K562 (cell line): Measurements from ENCODE around the gene APC2. TPM values are rescaled to one million over a fixed set of nuclear protein-coding genes. Genes with fewer than 3 reads are reported as not detected.

ENCODE experiments used
- ATAC-seq: fragments of 200-7000 bp; cut with Tn5 transposase; 3 replicates; pipeline ENCODE4 v1.9.1; 2020; ENCODE audit warnings: moderate library complexity
- BruUV-seq: library from RNA; stranded (reverse); fragments of 400-500 nt; replicated peaks from 2 replicates; lab custom pipeline; 2021; lab: Mats Ljungman, UMichigan
- CTCF ChIA-PET: fragments of 300-600 bp; formaldehyde crosslinking; extraction: SDS; loops from one replicate; lab custom pipeline; 2021; ENCODE audit warnings: low intra/inter-chr PET ratio; lab: Yijun Ruan, JAX
- POLR2A ChIA-PET: fragments of 300-600, 350-650 bp; sonication (Branson Sonifier 250); formaldehyde crosslinking; extraction: SDS; loops from one replicate; lab custom pipeline; 2021; ENCODE audit warnings: antibody characterized with exemption, inconsistent platforms; lab: Yijun Ruan, JAX
- DNase-seq, 4 experiments: peaks; one replicate each; pipeline versions ENCODE4 v3.0.0 to v3.0.0-alpha.2; 2011 to 2018; ENCODE audit warnings: low spot score in 3 of 4, mixed read lengths in 3 of 4; ENCODE audit errors: extremely low read depth in 1 of 4
- FAIRE-seq: peaks from 2 replicates; lab custom pipeline; 2011; peaks lifted over from hg19 to GRCh38; lab: Jason Lieb, UNC
- H2AFZ ChIP-seq: 2 replicates; pipeline ENCODE4 v1.6.0; 2011; ENCODE audit warnings: low read depth, low read length, control low read depth, inconsistent platforms
- H3K27ac ChIP-seq: fragments of 200-600 bp; 3 replicates; pipeline ENCODE4 v1.8.0; 2011; ENCODE audit warnings: low read depth, mild to moderate bottlenecking, control low read depth, inconsistent platforms, low read length, moderate library complexity, mixed read lengths; ENCODE audit errors: extremely low read depth
- H3K27me3 ChIP-seq, 2 experiments: fragments of 300-600 bp in 1 of 2; 2 replicates in 1 of 2; 3 replicates in 1 of 2; pipeline versions ENCODE4 v1.6.0 to v1.8.0; 2011; ENCODE audit warnings: inconsistent platforms in 2 of 2, low read length in 2 of 2, mild to moderate bottlenecking in 1 of 2, mixed read lengths in 1 of 2, moderate library complexity in 1 of 2; ENCODE audit not compliant: control insufficient read depth in 2 of 2, insufficient read depth in 2 of 2
- H3K36me3 ChIP-seq: fragments of 300-600 bp; 3 replicates; pipeline ENCODE4 v1.8.0; 2011; ENCODE audit warnings: mild to moderate bottlenecking, low read length, inconsistent platforms; ENCODE audit not compliant: control insufficient read depth, insufficient read depth
- H3K4me1 ChIP-seq, 2 experiments: fragments of 200-600 bp in 1 of 2; replicated peaks in 1 of 2; 2 replicates in 1 of 2; 3 replicates in 1 of 2; pipeline versions ENCODE4 v1.5.1 to v1.8.0; 2011; ENCODE audit warnings: inconsistent platforms in 2 of 2, low read length in 2 of 2, mild to moderate bottlenecking in 1 of 2, mixed read lengths in 1 of 2, moderate library complexity in 1 of 2; ENCODE audit not compliant: control insufficient read depth in 2 of 2, insufficient read depth in 2 of 2
- H3K4me2 ChIP-seq: 2 replicates; pipeline ENCODE4 v1.6.1; 2011; ENCODE audit warnings: low read length, control low read depth, inconsistent platforms, mixed read lengths; ENCODE audit not compliant: insufficient read depth
- H3K4me3 ChIP-seq: fragments of 200-600 bp; sonication (generic), shearing (Covaris generic); 2 replicates; pipeline ENCODE4 v1.5.1; 2016; ENCODE audit warnings: control low read depth, inconsistent platforms
- H3K79me2 ChIP-seq: fragments of 200-600 bp; 3 replicates; pipeline ENCODE4 v1.8.0; 2011; ENCODE audit warnings: low read length, inconsistent platforms; ENCODE audit not compliant: control insufficient read depth, insufficient read depth
- H3K9ac ChIP-seq, 2 experiments: 2 replicates each; pipeline versions ENCODE4 v1.6.0 to v1.6.1; 2011; ENCODE audit warnings: low read depth in 2 of 2, low read length in 2 of 2, control low read depth in 1 of 2, inconsistent platforms in 1 of 2, mild to moderate bottlenecking in 1 of 2, mixed read lengths in 1 of 2; ENCODE audit not compliant: insufficient read depth in 1 of 2
- H3K9me1 ChIP-seq: one replicate; pipeline ENCODE4 v1.6.0; 2011; ENCODE audit warnings: inconsistent platforms, mild to moderate bottlenecking, low read length, moderate library complexity; ENCODE audit not compliant: control insufficient read depth, insufficient read depth
- H3K9me3 ChIP-seq: replicated peaks from 2 replicates; pipeline ENCODE4 v1.5.1; 2011; ENCODE audit warnings: low read depth, low read length, inconsistent platforms; ENCODE audit not compliant: control insufficient read depth, insufficient read depth
- H4K20me1 ChIP-seq: replicated peaks from 2 replicates; pipeline ENCODE4 v1.6.1; 2011; ENCODE audit warnings: low read length, inconsistent platforms, mixed read lengths; ENCODE audit not compliant: control insufficient read depth, insufficient read depth
- ESRRB ChIP-seq: fragments of 250-450 bp; sonication (Bioruptor Pico); IDR thresholded peaks from 2 replicates; pipeline ENCODE4 v1.5.0; 2020; ENCODE audit warnings: mild to moderate bottlenecking, moderate library complexity, borderline replicate concordance
- PHB2 ChIP-seq: fragments of 450-650 bp; IDR thresholded peaks from 2 replicates; pipeline ENCODE4 v1.6.1; 2017; ENCODE audit warnings: low read depth
- POLR2AphosphoS5 ChIP-seq: IDR thresholded peaks from 2 replicates; pipeline ENCODE4 v1.6.1; 2011; ENCODE audit warnings: mild to moderate bottlenecking, low read depth, low read length, moderate library complexity; ENCODE audit not compliant: control insufficient read depth, insufficient read depth
- POLR2G ChIP-seq: fragments of 200-400 bp; formaldehyde crosslinking; IDR thresholded peaks from 2 replicates; pipeline ENCODE4 v1.6.1; 2017; ENCODE audit warnings: low read depth, mild to moderate bottlenecking, antibody characterized with exemption, low read length, moderate library complexity
- RBM22 ChIP-seq: fragments of 200-400 bp; formaldehyde crosslinking; IDR thresholded peaks from 2 replicates; pipeline ENCODE4 v1.6.1; 2018; ENCODE audit warnings: low read length, low read depth; ENCODE audit not compliant: poor library complexity, severe bottlenecking
- RFX7 ChIP-seq: fragments of 250-450 bp; sonication (Bioruptor Pico); IDR thresholded peaks from 2 replicates; pipeline ENCODE4 v1.5.1; 2021; ENCODE audit warnings: mild to moderate bottlenecking
- ZNF253 ChIP-seq: fragments of 250-450 bp; sonication (Bioruptor Pico); conservative IDR thresholded peaks from 2 replicates; pipeline ENCODE4 v1.6.1; 2021; ENCODE audit warnings: mild to moderate bottlenecking
- ZNF398 ChIP-seq: fragments of 250-450 bp; sonication (Bioruptor Pico); IDR thresholded peaks from 2 replicates; pipeline ENCODE4 v1.8.0; 2021; ENCODE audit warnings: moderate library complexity, mild to moderate bottlenecking, inconsistent platforms
- WGBS: fragments of 100-300 bp; shearing (Covaris generic); methylation state at CpG from one replicate; pipeline ENCODE4 v1.1.6; 2016; ENCODE audit warnings: low coverage, mixed read lengths; ENCODE audit not compliant: insufficient coverage; ENCODE audit errors: missing lambda C conversion rate; 5-methylcytosine and 5-hydroxymethylcytosine counted together
- in situ Hi-C: fragments of 300-500 bp; cut with MboI; formaldehyde crosslinking; loops from 4 replicates; pipeline ENCODE4 v1.15.0; 2018; ENCODE audit warnings: inconsistent platforms, mixed read lengths
- intact Hi-C: fragments of 100-400 bp; cut with micrococcal nuclease; formaldehyde crosslinking; loops from 2 replicates; pipeline ENCODE4 v1.14.2; 2022
- polyA plus RNA-seq, 8 experiments: library from polyadenylated mRNA; depleted of rRNA in 4 of 8; stranded (reverse) in 5 of 8; unstranded in 3 of 8; fragments of >200 nt; fragmentation: Nextera tagmentation in 2 of 8; fragmentation: Illumina TruSeq in 1 of 8; extraction: Ambion mirVana in 2 of 8; extraction: Trizol in 1 of 8; gene quantifications; 2 replicates each; pipeline versions ENCODE4 v1.2.1 to v1.2.3, GENCODE V29; 2011 to 2014; ENCODE audit warnings: inconsistent platforms in 1 of 8, missing spikeins in 1 of 8
- total RNA-seq, 7 experiments: library from RNA; depleted of rRNA in 6 of 7; stranded (reverse); fragments of >200 nt in 6 of 7; fragmentation: Illumina TruSeq in 2 of 7; extraction: Trizol in 2 of 7; gene quantifications; 2 replicates each; pipeline versions ENCODE4 v1.2.1 to v1.2.3, GENCODE V29; 2011 to 2021; ENCODE audit warnings: low replicate concordance in 1 of 7
- TF ChIP-seq, protein P1 (sequence below): fragments of 250-450 bp; sonication (Bioruptor Pico); IDR thresholded peaks from 2 replicates; pipeline ENCODE4 v1.8.0; 2022; ENCODE audit warnings: moderate library complexity, mild to moderate bottlenecking, inconsistent platforms
- TF ChIP-seq, protein P2 (sequence below): IDR thresholded peaks from 3 replicates; pipeline ENCODE4 v1.6.1; 2011; ENCODE audit warnings: borderline replicate concordance, mild to moderate bottlenecking; ENCODE audit not compliant: insufficient read length, insufficient read depth

APC2 gene
- total and polyA plus RNA-seq, 9 of the 15 experiments (the other 6 are each of a cell fraction or from before 2014, with no cell fraction given) = 0.01 to 0.40 (median 0.05) TPM; not detected in 3

DNA sequence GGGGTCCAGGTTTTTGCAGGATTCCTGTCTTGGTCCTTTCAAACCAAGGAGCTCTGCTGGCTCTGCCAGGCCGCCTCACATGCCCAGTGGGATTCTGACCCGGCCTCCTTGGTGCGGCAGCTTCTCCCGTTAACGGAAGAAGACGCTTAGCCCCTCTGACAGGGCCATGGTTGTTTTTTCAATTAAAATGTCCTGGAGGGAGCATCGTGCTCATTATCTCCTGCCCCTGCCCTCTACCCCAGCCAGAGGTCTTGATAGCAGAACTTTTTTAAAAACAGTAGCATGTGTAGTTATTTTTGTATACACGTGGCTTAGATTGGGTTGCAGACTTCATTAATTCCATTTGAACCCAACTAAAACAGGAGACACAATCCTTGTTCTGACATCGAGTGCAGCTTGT, 23.2 kb upstream of the APC2 start:
- peaks cover 0 to 53% of the 10 kb centered on the region in 2 experiments; a peak in 2 of 5 replicates for H3K4me1 ChIP-seq
- CTCF ChIA-PET = no interaction called here
- ATAC-seq (no peak), FAIRE-seq (no peak)
- in situ Hi-C loops (no loop called here), intact Hi-C loops (no loop called here)
- no peak overlapping the region for H3K27ac ChIP-seq
- no peaks in the 10 kb centered on the region for H3K27me3 ChIP-seq
- peaks cover 49% of the 10 kb centered on the region for H3K79me2 ChIP-seq
- POLR2A ChIA-PET = interaction anchor here (1.4 to 1.6 kb wide), 3 partner anchors 9 to 14 kb away, joined by 4 to 6 read pairs (median 5); no protein-coding TSS in a partner anchor
- BruUV-seq = no TSS peak
- H3K4me2 ChIP-seq = no peak overlapping the region
- H4K20me1 ChIP-seq = peaks cover 14% of the 10 kb centered on the region
- TF ChIP-seq POLR2AphosphoS5 (peak; percentile 8; the same call in 1 of the 2 replicates), PHB2 (no peak)
- TF ChIP-seq, all 486 proteins: peak for 1
- no peak overlapping the region for H3K4me3 ChIP-seq
- peaks cover 92% of the 10 kb centered on the region for H3K36me3 ChIP-seq
- no peaks in the 10 kb centered on the region for H3K9me3 ChIP-seq
- H3K9me1 ChIP-seq = peaks cover 4% of the 10 kb centered on the region
- WGBS = 86% methylated on average over 9 of the region's 9 CpGs
- no peak overlapping the region for H2AFZ ChIP-seq
- no peak for DNase-seq
- H3K9ac ChIP-seq = 0 out of 4 replicates have a peak overlapping the region, but pooled peaks of 1 of the 2 experiments have one; percentile 59

DNA sequence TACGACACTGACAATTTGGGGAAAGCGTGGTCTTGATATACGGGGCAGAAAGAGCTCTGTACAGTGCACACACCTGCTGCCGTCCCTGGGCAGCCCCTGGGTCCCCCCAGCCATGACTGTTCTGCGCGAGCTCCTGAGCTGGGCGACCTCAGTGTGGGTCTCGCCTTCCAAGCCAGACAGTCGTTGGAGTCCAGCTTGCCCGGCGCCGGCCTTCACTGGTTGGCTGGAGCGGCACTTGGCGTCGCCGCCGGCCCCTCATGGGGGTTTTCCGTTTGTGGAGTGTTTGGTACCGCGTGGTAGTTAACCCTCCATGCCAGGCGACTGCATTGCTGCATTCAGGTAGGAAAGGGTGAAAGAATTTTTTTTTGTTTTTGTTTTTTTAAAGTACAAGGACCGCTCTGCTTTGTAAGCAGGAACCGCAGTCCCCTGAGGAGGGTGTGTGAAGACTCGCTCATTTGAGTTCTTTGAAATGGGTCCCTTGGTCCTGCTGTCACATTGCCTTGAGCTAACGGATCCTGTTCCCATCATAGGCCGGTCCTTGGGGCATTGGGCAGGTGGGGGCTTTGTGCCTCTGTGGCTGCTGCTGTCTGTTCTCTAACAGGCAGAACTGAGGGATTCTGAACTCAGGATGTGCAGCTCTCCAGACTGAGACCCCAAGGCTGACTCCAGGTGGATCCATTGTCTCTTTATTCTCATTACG, 22.6 kb upstream of the APC2 start:
- Histone ChIP-seq H3K27ac (no peak overlapping the region), H4K20me1 (peaks cover 18% of the 10 kb centered on the region), H3K9ac (0 out of 4 replicates have a peak overlapping the region, but pooled peaks of 1 of the 2 experiments have one; percentile 59), H2AFZ (no peak overlapping the region), H3K9me1 (peaks cover 5% of the 10 kb centered on the region), H3K4me3 (no peak overlapping the region), H3K27me3 (no peaks in the 10 kb centered on the region), H3K4me1 (peaks cover 0 to 51% of the 10 kb centered on the region in 2 experiments; a peak in 2 of 5 replicates), H3K4me2 (no peak overlapping the region), H3K79me2 (peaks cover 45% of the 10 kb centered on the region), H3K9me3 (no peaks in the 10 kb centered on the region), H3K36me3 (peaks cover 92% of the 10 kb centered on the region)
- no peak for FAIRE-seq
- WGBS = 95% methylated on average over 23 of the region's 27 CpGs
- BruUV-seq = no TSS peak
- ChIA-PET CTCF (no interaction called here), POLR2A (interaction anchor here (0.7 to 1.6 kb wide), 4 partner anchors 9 to 14 kb away, joined by 3 to 6 read pairs (median 4); no protein-coding TSS in a partner anchor)
- intact Hi-C loops = no loop called here
- no peak for DNase-seq
- in situ Hi-C loops = no loop called here
- ATAC-seq = no peak
- TF ChIP-seq, protein P1, sequence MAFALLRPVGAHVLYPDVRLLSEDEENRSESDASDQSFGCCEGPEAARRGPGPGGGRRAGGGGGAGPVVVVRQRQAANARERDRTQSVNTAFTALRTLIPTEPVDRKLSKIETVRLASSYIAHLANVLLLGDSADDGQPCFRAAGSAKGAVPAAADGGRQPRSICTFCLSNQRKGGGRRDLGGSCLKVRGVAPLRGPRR = no peak
- no peak for TF ChIP-seq ZNF398 (CRISPR knock-in tag)
- TF ChIP-seq POLR2G = peak; percentile 73
- TF ChIP-seq RFX7 (CRISPR knock-in tag) = no peak
- TF ChIP-seq, protein P2, sequence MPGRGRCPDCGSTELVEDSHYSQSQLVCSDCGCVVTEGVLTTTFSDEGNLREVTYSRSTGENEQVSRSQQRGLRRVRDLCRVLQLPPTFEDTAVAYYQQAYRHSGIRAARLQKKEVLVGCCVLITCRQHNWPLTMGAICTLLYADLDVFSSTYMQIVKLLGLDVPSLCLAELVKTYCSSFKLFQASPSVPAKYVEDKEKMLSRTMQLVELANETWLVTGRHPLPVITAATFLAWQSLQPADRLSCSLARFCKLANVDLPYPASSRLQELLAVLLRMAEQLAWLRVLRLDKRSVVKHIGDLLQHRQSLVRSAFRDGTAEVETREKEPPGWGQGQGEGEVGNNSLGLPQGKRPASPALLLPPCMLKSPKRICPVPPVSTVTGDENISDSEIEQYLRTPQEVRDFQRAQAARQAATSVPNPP = no peak
- no peak for TF ChIP-seq ZNF253
- no peak for TF ChIP-seq ESRRB (CRISPR knock-in tag)
- TF ChIP-seq RBM22 = peak; percentile 86
